Mesenteric fat pad (tissue), 1 donor: ENCODE measurements around the gene ZNF688. TPM values are rescaled to one million over a fixed set of nuclear protein-coding genes. Genes with fewer than 3 reads are reported as not detected.
"Not testable (repeated sequence)": the region's sequence is repeated elsewhere in the genome, so short reads cannot be mapped to it uniquely, and the experiment has no call there.

ENCODE experiments used
- DNase-seq: peaks from one replicate; pipeline ENCODE4 v3.0.0-alpha.2; 2020; ENCODE audit warnings: low spot score
- total RNA-seq: library from RNA; stranded (reverse); fragmentation: NEBNext Ultra II Directional; extraction: Animal tissue kit (Norgen Biotek cat#: 25700); gene quantifications from one replicate; pipeline ENCODE4 v1.2.1, GENCODE V29; 2021
- donor health status: DM: yes; HTN: yes; CAD: no.

The ZNF688 gene
- total RNA-seq, 1 donor from 2014 or later, result 12.1 TPM

DNA sequence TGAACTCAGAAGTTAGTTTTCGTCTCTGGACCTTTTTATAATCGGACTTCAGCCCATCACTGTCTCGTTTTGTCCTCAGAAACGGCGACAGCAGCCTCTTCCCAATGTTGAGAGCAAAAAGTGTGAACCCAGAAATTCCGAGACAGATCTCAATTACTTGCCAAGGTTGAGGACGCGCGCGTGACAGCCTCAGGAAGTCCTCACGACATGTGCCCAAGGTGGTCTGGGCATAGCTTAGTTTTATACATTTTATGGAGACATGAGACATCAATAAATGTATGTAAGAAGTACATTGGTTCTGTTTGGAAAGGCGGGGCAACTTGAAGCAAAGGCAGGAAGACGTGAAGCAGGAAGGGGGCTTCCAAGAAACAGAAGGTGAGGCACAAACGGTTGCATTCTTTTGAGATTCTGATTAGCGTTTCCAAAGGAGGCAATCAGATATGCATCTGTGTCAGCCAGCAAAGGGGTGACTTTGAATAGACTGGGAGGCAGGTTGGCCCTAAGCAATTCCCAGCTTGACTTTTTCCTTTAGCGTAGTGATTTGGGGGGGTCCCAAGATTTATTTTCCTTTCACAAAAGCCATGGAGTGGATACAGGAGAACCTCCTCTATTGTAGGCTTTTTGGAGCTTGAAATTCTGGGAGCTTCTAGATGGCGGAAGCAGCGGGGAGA is 36.3 kb downstream of the ZNF688 start:
- no peak for DNase-seq

- peak; percentile 97 for DNase-seq
Observed at GRCh38 chr16:30534368-30535105, 37.0 kb downstream of the ZNF688 start, which contains the start of gene ZNF747. Gene ZNF747 (minus strand): TSS chr16:30534858. CDS start chr16:30534679, 179 bp downstream.

DNA sequence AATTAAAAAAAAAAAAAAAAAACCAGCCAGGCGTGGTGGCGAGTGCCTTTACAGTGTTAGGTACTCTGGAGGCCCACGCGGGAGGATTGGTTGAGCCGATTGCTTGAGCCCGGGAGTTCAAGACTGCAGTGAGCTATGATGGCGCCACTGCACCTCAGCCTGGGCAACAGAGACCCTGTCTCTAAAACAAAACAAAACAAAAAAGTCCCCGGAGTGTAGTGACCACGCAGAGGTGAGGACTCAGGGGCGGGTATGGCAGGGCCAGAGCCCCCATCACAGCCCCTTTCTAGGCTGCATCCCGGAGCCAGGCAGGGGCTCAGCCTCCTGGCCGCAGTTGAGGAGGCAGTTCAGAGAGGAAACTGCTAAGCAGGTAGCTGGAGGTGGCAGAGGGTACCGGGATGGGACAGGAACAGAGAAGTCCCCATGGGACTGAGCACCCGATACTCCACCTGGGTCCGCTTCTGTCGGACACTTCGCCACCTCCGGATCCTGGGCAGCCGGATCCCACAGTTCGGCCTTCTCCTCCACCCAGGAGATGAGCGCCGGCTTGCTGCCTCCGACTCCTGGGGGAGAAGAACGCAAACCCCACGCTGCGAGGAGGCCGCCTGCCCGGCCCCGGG is 37.7 kb downstream of the ZNF688 start:
- DNase-seq, result no peak

DNA sequence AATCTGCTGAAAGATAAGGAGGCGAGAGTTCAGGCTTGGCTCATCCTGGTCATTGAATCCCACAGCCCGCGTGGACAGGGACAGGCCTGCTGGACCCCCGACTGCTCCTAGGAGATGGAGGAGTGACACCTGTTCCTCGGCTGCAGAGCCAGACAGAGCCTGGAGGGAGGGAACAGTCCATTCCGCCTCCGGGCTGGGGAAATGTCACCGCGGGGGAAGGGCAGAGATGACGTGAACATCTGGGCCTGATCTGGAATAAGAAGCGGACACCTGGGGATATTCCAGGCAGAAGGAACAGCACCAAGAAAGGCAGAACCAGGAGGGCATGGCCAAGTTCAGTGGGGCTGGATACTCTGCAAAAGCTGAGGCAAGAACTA is 38.4 kb downstream of the ZNF688 start:
- DNase-seq, result no peak

DNA sequence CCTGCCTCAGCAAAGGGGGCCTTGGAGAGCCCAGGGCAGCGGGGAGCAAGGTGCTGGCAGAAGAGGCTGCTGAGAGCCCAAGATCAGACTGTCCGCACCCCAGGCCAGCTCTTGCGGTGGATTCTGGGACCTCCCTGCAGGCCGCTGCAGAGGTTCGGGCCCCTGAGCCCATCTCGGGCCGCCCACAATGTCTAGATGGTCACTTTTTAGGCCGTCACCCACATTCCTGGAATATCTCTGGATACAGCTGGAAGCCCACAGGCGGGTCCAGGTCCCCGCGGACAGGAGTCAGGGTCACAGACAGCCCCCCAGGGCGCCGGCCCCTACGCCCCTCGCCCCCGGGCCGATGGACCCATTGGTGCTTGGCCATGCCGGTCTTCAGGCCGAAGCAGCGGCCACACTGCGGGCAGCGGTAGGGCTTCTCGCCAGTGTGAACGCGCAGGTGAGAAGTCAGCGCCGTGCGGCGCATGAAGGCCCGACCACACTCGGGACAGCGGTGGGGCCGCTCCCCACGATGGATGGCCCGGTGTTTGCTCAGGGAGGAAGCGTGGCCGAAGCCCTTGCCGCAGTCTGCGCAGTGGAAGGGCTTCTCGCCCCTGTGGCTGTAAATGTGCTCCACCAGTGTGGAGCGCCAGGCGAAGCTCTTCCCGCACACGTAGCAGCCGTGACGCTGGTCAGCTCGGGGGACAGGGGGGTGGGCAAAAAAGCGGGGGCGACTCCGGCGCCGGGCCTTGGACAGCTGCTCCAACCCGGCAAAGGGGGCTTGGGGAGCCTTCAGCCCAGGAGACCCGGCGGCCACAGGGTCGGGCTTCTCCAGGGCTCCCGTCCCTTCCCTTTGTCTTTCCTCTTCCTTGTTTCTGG is 39.0 kb downstream of the ZNF688 start:
- DNase-seq, result no peak

DNA sequence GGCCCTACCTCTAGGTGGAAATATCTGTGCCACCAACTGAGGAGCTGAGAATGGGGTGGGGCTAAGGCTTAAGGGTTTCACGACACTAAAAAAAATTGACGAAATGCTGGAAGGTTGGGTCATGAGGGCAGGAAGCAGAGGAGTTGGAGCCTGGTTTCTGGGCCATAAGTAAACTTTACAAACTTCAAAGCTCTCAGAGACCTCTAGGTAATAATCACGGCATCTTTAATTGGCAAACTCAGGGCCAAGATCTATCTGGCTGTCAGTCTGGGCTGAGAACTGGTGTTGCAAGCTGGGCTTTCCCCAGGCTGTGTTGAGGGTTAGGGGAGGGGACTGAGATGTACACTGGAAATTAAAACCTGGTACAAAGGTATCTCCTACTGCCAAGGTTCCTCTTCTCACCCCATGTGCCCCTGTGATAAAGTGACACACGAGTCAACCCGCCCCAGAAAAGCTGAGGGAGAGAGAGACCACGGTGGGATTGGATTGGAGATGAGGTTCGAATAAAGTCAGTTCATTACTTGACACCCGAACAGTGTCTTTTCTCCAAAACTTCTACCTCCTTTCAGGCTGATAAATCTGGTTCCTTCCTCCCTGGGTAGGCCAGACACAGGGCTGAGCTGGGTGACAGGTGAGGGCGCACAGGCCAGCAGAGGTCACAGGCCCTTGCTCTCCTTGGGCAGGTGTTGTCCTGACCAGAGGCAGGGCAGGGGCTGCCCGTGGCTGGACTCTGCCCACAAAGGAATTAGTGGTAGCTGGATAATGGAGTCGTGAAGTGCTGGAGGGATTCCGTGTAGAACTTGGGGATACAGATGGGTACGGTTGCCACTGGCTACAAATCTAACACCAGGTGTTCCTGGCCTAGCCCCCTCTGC is 41.1 kb downstream of the ZNF688 start:
- no peak for DNase-seq

GRCh38 chr16:30528799-30529457 is 42.6 kb downstream of the ZNF688 start:
- DNase-seq, result no peak

DNA sequence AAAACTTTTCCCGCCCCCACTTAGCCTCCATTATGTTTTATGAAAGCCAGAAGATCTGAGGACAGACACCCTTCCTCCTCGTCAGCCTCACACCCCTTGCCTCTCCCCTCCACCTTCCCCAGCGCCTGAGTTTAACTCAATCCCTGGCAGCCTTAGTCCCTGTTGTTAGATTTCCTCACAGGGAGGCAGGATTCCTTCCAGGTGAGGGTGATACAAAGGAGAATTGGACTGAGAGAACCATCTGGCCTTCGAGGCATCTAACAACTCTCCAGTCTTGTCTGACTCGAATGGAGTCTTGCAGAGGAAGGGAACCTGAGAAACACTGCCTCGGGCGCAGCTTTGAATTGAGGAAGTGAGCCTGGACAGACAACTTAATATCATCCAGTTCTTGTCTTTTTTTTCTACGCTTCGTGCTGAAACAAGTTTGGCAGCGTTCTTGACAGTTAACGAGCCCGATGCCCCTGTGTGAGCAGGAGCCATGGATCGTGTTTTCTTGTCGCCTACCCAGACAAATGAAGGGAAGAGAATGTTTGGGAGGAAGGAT is 43.8 kb downstream of the ZNF688 start:
- DNase-seq, result no peak

DNA sequence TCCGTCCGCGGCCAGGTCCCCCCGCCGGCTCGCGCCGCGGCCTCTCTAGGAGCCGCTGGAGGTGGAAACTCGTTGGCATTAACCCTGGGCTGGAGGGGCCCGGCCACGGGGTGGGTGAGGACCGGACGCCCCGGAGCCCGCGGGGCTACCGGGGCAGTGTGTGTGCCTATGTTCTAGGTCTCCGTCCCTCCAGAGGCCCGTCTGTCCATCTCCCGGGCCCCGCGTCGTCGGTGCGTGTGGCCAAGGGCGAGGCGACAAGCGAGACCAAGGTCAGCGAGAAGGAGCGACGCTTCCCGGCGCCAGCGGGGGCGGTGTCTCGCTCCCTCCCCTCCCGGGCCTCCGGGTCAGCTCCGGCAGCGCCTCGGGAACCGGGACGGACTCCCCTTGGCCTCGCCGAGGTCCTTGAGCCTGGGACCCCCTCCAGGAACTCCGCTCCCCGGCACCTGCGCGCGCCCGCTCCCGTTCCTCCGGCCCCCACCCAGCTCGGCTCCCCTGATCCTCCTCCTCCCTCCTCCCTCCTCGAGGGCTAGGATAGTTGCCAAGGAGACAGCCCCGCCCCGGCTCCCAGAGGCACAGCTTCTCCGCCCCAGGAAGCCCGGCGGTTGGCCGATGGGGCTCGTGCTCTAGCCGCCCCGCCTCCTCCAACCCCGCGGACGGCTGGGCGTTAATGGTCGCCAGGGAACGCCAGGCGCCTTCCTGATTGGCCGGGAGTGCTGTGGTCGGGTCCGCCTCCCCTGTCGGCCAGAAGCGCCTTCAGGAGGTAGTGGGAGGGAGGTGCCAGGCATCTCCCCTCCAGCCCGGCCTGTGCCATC is 44.5 kb downstream of the ZNF688 start:
- peak; percentile 99 for DNase-seq

- no peak for DNase-seq
Observed at GRCh38 chr16:30526137-30526822, 45.2 kb downstream of the ZNF688 start, which contains the start of gene ZNF768. Gene ZNF768 (minus strand): TSS chr16:30526566. CDS start chr16:30526413, 153 bp downstream.

GRCh38 chr16:30525844-30526136 is 45.7 kb downstream of the ZNF688 start:
- no peak for DNase-seq

- no peak for DNase-seq
Observed at GRCh38 chr16:30524575-30525568, 46.6 kb downstream of the ZNF688 start.

- no peak for DNase-seq
Observed at GRCh38 chr16:30523768-30524574, 47.5 kb downstream of the ZNF688 start.

DNA sequence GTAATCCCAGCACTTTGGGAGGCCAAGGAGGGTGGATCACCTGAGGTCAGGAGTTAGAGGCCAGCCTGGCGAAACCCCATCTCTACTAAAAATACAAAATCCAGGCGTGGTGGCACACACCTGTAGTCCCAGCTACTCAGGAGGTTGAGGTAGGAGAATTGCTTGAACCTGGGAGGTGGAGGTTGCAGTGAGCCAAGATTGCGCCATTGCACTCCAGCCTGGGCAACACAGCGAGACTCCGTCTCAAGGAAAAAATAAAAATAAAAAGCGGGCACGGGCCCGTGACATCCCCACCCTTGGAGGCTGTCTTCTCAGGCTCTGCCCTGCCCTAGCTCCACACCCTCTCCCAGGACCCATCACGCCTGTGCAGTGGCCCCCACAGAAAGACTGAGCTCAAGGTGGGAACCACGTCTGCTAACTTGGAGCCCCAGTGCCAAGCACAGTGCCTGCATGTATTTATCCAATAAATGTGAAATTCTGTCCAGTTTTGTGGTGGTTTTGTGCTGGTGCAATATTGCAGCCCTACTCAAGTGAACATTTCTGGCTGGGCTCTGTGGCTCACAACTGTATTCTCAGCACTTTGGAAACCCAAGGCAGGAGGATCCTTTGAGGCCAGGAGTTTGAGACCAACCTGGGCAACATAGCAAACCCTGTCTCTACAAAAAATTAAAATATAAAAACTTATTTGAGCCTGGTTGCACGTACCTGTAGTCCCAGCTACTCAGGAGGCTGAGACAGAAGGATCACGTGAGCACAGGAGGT is 48.6 kb downstream of the ZNF688 start:
- DNase-seq, result not testable (repeated sequence)
